ENCODE results near the gene LLCFC1. TPM values are rescaled to one million over a fixed set of nuclear protein-coding genes. Genes with fewer than 3 reads are reported as not detected.

Gene LLCFC1
- total RNA-seq, 1 donor from 2014 or later: not detected

DNA sequence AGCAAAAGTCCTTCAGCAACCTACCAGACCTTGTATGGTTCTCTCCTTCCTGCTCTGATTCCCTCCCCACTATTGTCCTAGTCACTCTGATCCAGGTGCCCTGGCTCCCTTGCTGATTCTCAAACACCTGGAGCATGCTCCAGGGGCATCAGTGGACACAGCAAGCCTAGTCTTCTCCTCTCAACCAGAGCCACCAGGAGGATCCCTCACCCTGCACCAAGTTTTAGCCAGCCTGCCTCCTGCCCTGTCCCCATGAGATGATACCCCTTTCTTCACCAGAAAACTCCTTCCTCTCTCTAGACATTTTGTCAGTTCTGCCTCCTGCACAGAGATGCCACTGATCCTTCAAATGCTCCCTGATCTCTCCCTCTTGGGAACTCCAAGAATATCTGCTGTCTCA, 11.0 kb downstream of the LLCFC1 start:
- TF ChIP-seq, protein P1, sequence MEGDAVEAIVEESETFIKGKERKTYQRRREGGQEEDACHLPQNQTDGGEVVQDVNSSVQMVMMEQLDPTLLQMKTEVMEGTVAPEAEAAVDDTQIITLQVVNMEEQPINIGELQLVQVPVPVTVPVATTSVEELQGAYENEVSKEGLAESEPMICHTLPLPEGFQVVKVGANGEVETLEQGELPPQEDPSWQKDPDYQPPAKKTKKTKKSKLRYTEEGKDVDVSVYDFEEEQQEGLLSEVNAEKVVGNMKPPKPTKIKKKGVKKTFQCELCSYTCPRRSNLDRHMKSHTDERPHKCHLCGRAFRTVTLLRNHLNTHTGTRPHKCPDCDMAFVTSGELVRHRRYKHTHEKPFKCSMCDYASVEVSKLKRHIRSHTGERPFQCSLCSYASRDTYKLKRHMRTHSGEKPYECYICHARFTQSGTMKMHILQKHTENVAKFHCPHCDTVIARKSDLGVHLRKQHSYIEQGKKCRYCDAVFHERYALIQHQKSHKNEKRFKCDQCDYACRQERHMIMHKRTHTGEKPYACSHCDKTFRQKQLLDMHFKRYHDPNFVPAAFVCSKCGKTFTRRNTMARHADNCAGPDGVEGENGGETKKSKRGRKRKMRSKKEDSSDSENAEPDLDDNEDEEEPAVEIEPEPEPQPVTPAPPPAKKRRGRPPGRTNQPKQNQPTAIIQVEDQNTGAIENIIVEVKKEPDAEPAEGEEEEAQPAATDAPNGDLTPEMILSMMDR (conservative IDR thresholded peaks at IDR 0.05; ENCODE audit: low read depth, low read length): no peak
- H3K4me3 ChIP-seq (ENCODE audit: low read depth, low read length): no peak overlapping the region

DNA sequence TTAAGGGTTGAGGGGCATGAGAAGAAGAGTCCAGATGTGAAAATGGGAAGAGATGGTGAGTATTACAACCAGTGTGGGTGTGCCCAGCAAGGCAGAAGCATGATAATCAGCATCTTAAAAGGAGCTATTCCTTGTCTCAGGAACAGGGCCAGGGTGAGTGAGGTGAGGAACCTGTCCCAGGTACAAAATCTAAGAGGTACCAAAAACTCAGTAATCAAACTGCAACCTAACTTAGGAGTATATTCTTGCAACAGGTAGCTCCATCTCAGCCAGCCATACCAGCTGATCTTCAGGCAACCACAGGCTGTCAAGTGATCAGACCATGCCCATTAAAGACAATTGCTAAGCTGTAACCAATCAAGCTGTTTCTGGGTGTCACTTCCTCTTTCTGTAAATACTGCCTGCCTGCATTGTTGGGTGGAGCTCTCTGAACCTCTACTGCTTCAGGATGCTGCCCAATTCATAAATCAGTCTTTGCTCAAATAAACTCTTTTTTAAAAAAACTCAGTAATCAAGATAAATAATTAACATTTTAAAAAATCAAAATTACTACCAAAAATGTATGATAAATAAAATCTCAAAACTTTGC, 15.5 kb downstream of the LLCFC1 start:
- no peak overlapping the region for H3K4me3 ChIP-seq (ENCODE audit: low read depth, low read length)
- TF ChIP-seq, protein P1 (conservative IDR thresholded peaks at IDR 0.05; ENCODE audit: low read depth, low read length): no peak
- DNase-seq (ENCODE audit: low read depth): no peak

More for the DNA sequence above, 11.0 kb downstream of the LLCFC1 start:
- no peak for DNase-seq (ENCODE audit: low read depth)

DNA sequence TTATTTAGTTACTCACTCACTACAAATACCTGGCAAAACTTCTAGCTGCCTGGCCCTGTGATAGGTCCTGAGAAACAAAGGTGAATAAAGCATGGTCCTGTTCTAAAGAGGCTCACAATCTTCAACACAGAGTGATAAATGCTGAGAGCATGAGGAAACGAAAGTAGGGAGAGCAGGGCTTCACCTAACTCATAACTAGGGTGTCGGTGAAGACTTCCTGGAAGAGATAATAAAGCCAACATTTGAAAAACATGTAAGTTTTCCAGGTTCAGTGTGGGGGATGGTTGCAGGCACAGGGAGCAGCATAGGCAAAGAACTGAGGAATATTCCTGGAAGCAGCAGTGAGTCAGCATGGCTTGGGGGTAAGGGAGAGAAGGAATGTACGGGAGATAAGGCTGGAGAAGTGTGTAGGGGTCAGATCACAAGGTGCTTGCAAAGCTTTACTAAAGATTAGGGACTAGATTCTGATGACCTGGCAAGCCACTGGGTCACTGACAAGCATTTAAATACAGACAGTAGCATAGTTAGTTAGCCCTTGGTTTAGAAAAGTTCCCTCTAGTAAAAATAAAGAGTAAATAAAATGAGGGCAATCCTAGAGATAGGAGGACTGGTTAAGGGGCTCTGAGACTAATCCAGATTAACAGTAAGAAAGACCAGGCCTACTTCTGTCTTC, 17.8 kb downstream of the LLCFC1 start:
- no peak overlapping the region for H3K4me3 ChIP-seq (ENCODE audit: low read depth, low read length)
- no peak for DNase-seq (ENCODE audit: low read depth)

DNA sequence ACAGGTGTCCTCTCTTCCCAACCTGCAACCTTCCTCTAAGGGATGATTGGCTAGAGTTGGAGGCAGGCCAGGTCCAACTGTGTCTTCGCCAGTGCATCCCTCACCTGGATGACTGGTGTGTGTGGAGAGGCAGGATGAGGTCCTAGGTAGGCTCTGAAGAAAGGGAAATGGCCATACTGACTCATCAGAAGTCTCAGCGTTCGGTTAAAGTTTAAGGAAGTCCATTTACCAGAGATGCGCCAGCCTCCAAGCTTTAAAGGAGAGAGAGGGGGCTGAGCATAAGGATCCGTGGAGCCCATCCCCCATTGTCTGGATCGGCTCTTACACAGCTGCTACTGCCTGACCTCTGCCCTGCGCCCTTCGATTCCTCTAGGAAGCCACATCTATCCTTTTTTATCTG, 18.4 kb downstream of the LLCFC1 start:
- no peak for DNase-seq (ENCODE audit: low read depth)
- H3K4me3 ChIP-seq (ENCODE audit: low read depth, low read length): no peak overlapping the region
- TF ChIP-seq, protein P1 (conservative IDR thresholded peaks at IDR 0.05; ENCODE audit: low read depth, low read length): no peak

More for the DNA sequence above, 17.8 kb downstream of the LLCFC1 start:
- TF ChIP-seq, protein P1 (conservative IDR thresholded peaks at IDR 0.05; ENCODE audit: low read depth, low read length): no peak

DNA sequence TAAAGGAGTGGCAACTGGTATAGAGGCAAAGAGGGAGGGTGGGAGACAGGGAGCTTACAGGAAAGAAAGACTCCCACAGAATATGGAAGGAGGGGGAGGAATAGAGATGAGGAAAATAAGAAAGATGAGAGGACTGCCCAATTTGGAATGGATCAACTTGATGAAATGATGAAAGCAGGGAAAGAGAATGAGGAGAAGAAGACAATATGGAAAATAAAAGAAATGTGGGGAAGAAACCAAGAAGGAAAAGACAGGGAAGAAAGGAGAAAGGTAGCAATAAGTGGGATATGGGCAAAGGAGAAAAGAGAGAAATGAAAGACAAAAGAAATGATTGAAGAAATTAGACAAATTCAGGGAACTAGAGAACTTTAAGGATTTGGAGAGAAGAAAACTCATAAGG, 19.9 kb downstream of the LLCFC1 start:
- no peak overlapping the region for H3K4me3 ChIP-seq (ENCODE audit: low read depth, low read length)
- no peak for DNase-seq (ENCODE audit: low read depth)
- TF ChIP-seq, protein P1 (conservative IDR thresholded peaks at IDR 0.05; ENCODE audit: low read depth, low read length): no peak

DNA sequence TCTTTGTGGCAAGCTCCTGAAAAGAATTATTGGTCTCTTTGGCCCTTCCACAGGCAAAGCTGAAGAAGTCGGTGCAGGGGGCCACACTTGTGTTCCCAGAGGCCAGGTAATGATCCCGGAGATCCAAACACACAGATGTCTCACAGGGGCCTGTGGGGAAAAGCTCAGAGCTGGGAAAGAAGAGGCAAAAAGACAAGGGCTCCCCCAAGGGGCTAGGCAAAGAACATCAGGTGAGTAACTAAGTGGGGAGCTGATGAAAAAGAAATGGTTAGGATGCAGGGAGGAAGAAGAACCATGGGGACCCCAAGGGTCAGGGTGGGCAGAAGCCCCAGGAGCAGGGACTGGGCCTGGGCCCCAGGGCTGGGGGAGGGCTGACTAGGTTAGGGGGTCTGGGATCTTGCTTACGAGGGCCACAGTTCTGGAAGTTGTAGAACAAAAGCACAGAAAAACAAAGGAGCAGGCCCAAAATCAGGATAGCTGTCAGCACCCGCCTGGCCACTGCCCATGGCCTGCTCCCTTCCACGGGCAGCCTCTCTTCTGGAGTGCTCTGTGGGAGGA, 21.8 kb downstream of the LLCFC1 start:
- TF ChIP-seq, protein P1 (conservative IDR thresholded peaks at IDR 0.05; ENCODE audit: low read depth, low read length): peak; percentile 17
- no peak for DNase-seq (ENCODE audit: low read depth)
- H3K4me3 ChIP-seq (ENCODE audit: low read depth, low read length): no peak overlapping the region

Data from epithelial cell of proximal tubule (primary cell).